AG04450 (cell line): ENCODE measurements around the gene ZNF283. TPM values are rescaled to one million over a fixed set of nuclear protein-coding genes. Genes with fewer than 3 reads are reported as not detected.

Experiments
- CTCF ChIA-PET: fragments of 300-600, 350-600 bp; formaldehyde crosslinking; extraction: SDS; loops from one replicate; lab custom pipeline; 2022; ENCODE audit warnings: antibody characterized with exemption, inconsistent platforms; lab: Charles Lee
- POLR2A ChIA-PET: fragments of 350-600 bp; formaldehyde crosslinking; extraction: SDS; loops from one replicate; lab custom pipeline; 2021; ENCODE audit warnings: antibody characterized with exemption, inconsistent platforms; lab: Yijun Ruan, JAX
- DNase-seq: peaks from one replicate; pipeline ENCODE4 v3.0.0-alpha.2; 2011; ENCODE audit warnings: low read depth, low spot score
- H3K27ac ChIP-seq: one replicate; pipeline ENCODE4 v1.5.1; 2012; ENCODE audit warnings: low read depth, low read length, control low read depth
- H3K27me3 ChIP-seq: one replicate; pipeline ENCODE4 v1.6.0; 2012; ENCODE audit warnings: low read length; ENCODE audit not compliant: control insufficient read depth, insufficient read depth
- H3K4me3 ChIP-seq: 2 replicates; pipeline ENCODE4 v1.5.1; 2011; ENCODE audit warnings: mild to moderate bottlenecking, low read depth, low read length, control low read depth
- H3K9me3 ChIP-seq: 2 replicates; pipeline ENCODE4 v1.5.1; 2012; ENCODE audit warnings: low read length; ENCODE audit not compliant: control insufficient read depth, insufficient read depth
- CTCF ChIP-seq: IDR thresholded peaks from 2 replicates; pipeline ENCODE4 v1.5.1; 2011; ENCODE audit warnings: low read depth, low read length, control low read depth, inconsistent platforms
- polyA plus RNA-seq: library from polyadenylated mRNA; depleted of rRNA; stranded (reverse); fragments of >200 nt; gene quantifications from 2 replicates; pipeline ENCODE4 v1.2.3, GENCODE V29; 2011

Gene ZNF283
- polyA plus RNA-seq, 1 experiment: 7.9 TPM

GRCh38 chr19:43789029-43789428 is 38.1 kb upstream of the ZNF283 start:
- H3K27me3 ChIP-seq: peaks cover 5% of the 10 kb centered on the region
- no peak for DNase-seq
- TF ChIP-seq CTCF: no peak
- H3K4me3 ChIP-seq: no peak overlapping the region
- POLR2A ChIA-PET: interaction anchor here (0.6 kb wide), 1 partner anchor 102 kb away, joined by 7 read pairs; no protein-coding TSS in a partner anchor
- H3K27ac ChIP-seq: no peak overlapping the region
- H3K9me3 ChIP-seq: no peaks in the 10 kb centered on the region
- CTCF ChIA-PET: interaction anchor here (0.9 to 1.3 kb wide), 2 partner anchors 44 to 121 kb away, joined by 3 read pairs; no protein-coding TSS in a partner anchor

- ChIA-PET POLR2A (no interaction called here), CTCF (no interaction called here)
- Histone ChIP-seq H3K9me3 (no peaks in the 10 kb centered on the region), H3K27me3 (peaks cover 6% of the 10 kb centered on the region), H3K27ac (no peak overlapping the region), H3K4me3 (no peak overlapping the region)
- no peak for DNase-seq
- no peak for TF ChIP-seq CTCF
These were observed 36.5 kb upstream of the ZNF283 start for GRCh38 chr19:43790587-43790986.

- Histone ChIP-seq H3K4me3 (no peak overlapping the region), H3K27ac (no peak overlapping the region), H3K27me3 (peaks cover 19% of the 10 kb centered on the region), H3K9me3 (peaks cover 6% of the 10 kb centered on the region; the same call in 1 of the 2 replicates)
- TF ChIP-seq CTCF: no peak
- ChIA-PET CTCF (interaction anchor here (0.9 kb wide), 1 partner anchor 12 kb away, joined by 3 read pairs; no protein-coding TSS in a partner anchor), POLR2A (no interaction called here)
- no peak for DNase-seq
These were observed 30.0 kb upstream of the ZNF283 start for GRCh38 chr19:43797118-43797517.

- POLR2A ChIA-PET: no interaction called here
- TF ChIP-seq CTCF: no peak
- peaks cover 6% of the 10 kb centered on the region; the same call in 1 of the 2 replicates for H3K9me3 ChIP-seq
- H3K27ac ChIP-seq: no peak overlapping the region
- peaks cover 19% of the 10 kb centered on the region for H3K27me3 ChIP-seq
- H3K4me3 ChIP-seq: no peak overlapping the region
- CTCF ChIA-PET: no interaction called here
- no peak for DNase-seq
These were observed 29.6 kb upstream of the ZNF283 start for GRCh38 chr19:43797556-43797955.

- TF ChIP-seq CTCF: no peak
- POLR2A ChIA-PET: no interaction called here
- Histone ChIP-seq H3K27me3 (peaks cover 22% of the 10 kb centered on the region), H3K9me3 (peaks cover 6% of the 10 kb centered on the region; the same call in 1 of the 2 replicates), H3K4me3 (peak overlapping the region; percentile 61), H3K27ac (no peak overlapping the region)
- no peak for DNase-seq
- CTCF ChIA-PET: no interaction called here
These were observed 29.0 kb upstream of the ZNF283 start for GRCh38 chr19:43798026-43798545.
